K562 (cell line): ENCODE results near the gene PDGFD.

Experiments
- CREB1 ChIP-seq, 2 experiments: sonication (generic) in 1 of 2; formaldehyde crosslinking in 1 of 2; IDR thresholded peaks; 2 replicates each; pipeline versions ENCODE4 v1.6.1 to v1.8.0; 2012 to 2022; ENCODE audit warnings: inconsistent platforms in 1 of 2, mild to moderate bottlenecking in 1 of 2, missing genetic modification reagents in 1 of 2, moderate library complexity in 1 of 2
- GATAD2B ChIP-seq: fragments of 450-650 bp; IDR thresholded peaks from 2 replicates; pipeline ENCODE4 v1.6.1; 2017; ENCODE audit warnings: mild to moderate bottlenecking, borderline replicate concordance
- RFX5 ChIP-seq: IDR thresholded peaks from 2 replicates; pipeline ENCODE4 v1.6.1; 2011; ENCODE audit warnings: low read depth, mild to moderate bottlenecking, improper control_type of control experiment, low read length
- SMAD3 ChIP-seq: fragments of 450-650 bp; formaldehyde crosslinking; conservative IDR thresholded peaks from 2 replicates; pipeline ENCODE4 v1.4.0; 2020; ENCODE audit warnings: mild to moderate bottlenecking

DNA sequence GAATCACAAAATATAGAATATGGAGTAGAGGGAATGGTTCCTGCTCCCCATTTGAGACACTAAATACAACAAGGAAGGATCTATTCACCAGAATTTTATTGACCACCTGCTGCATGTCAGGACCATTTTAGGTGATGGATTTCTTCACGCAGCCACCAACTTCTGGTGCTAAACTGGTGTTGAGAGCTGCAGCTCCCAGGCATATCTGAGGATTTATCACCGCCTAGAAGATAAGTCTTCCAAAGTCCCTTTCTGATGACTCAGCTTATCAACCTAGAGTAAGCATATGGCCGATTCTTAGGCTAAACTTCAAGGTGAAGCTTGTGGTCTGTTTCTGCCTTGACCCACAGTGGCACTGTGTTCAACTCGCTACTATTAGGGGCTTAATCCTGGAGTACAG lies 120.8 kb downstream of the PDGFD start:
- TF ChIP-seq CREB1 (IDR thresholded peaks at IDR 0.05) (no peak), CREB1 (CRISPR knock-in tag; IDR thresholded peaks at IDR 0.05) (no peak), RFX5 (no peak), SMAD3 (CRISPR knock-in tag) (no peak), GATAD2B (no peak)
